DMS114 treated with DMSO at 0.1 percent for 48 hours (cell line): ENCODE data around the gene TTC9B.

Experiments
- DNase-seq: peaks from one replicate; lab custom pipeline; 2025; ENCODE audit not compliant: unreplicated experiment; lab: John Stamatoyannopoulos, UW

Gene TTC9B

GRCh38 chr19:40217934-40218890, at the start of gene TTC9B:
Gene TTC9B (minus strand): TSS chr19:40218384. CDS start chr19:40218381, 3 bp downstream.
- no peak for DNase-seq

DNA sequence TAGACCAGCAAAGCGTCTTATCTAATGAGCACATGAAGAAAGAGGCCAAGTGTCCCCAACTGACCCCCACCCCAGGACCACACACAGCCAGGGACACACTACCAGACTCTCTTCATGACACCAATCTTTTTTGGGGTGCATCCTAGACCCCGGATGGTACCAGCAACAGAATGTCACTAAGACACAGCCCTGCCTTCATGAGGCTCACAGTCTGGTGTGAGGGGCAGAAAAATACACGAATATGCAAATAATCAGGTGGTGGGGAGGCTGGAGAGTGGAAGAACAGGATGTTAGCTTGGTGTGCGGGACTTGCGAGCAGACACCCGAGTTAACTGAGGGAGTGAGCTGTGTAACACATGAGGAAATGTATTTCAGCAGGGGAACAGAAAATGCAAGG, 49.4 kb upstream of the TTC9B start:
- no peak for DNase-seq

DNA sequence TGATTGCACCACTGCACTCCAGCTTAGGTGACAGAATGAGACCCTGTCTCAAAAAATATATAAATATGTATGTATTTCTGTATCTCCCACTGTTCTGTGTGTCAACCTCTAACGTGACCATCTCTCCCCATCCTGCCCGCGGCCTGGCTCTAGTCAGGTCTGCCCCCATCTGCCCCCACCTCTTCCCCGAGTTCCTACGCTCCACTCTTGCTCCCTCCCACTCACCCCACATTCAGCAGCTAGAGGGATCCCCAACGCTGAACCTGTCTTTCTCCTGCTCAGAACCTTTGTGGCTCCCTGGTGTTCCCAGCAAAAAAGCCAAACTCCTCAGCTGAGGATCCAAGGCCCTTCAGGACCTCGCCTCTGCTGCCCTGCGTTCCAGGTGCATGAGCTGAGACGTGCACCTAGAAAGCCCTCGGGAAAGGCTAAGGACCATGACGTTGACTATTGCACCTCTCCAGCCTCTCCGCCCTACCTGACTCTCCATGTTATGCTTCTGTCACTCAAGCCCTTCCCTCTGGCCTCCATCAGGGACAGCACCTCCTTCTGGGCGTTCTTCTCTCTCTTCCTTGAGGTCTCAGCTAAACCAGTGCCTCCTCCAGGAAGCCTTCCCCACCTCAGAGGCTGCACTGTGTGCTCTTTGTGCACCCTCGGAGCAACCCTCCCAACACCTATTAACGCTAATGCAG, 48.9 kb upstream of the TTC9B start:
- no peak for DNase-seq

GRCh38 chr19:40266119-40266518, 47.9 kb upstream of the TTC9B start:
- no peak for DNase-seq

- no peak for DNase-seq
Observed at GRCh38 chr19:40265763-40266099, 47.5 kb upstream of the TTC9B start.

- DNase-seq, result no peak
Observed at GRCh38 chr19:40265055-40265762, 47.0 kb upstream of the TTC9B start.

GRCh38 chr19:40264314-40265054, 46.3 kb upstream of the TTC9B start:
- DNase-seq, result no peak

DNA sequence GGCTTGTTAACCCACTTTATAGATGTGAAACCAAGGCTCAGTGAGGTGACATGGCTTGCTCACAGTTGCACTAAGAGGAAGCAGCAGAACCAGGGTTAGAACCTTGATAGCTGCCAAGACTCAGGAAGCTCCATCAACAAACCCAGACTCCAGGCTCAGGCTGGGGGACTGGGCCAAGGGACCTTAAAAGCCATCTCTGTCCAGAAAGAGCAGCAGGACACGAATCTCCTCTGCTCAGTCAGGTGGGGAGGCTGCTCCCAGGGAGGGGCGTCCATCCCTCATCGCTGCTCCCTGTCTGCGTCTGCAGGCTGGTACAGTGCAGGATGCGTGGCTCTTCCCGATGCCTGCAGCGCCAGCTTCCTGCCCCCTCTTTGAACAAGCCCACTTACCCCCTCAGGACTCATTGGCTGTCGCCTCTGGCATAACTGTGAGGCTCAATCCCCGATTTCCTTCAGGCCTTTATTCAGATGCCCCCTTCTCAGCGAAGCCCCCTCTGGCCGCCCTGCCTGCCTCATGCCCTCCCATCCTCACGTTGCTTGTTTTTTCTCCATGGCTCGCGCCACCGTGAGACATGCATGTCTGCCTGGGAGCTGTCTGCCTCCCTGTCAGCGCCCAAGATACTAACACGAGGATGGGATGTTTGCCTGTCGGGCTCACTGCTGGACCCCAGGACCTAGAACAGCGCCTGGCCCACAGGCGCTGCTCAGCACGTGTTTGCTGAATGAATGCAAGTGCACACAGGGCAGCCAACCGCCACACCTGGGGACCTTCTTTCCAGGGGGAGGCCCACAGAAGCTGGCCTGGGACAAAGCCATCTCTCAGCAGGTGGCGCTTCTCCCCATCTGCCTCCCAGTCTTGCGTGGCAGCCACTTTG, 45.5 kb upstream of the TTC9B start:
- no peak for DNase-seq

GRCh38 chr19:40262422-40262821, 44.2 kb upstream of the TTC9B start:
- no peak for DNase-seq

GRCh38 chr19:40261631-40262030, 43.4 kb upstream of the TTC9B start:
- no peak for DNase-seq

DNA sequence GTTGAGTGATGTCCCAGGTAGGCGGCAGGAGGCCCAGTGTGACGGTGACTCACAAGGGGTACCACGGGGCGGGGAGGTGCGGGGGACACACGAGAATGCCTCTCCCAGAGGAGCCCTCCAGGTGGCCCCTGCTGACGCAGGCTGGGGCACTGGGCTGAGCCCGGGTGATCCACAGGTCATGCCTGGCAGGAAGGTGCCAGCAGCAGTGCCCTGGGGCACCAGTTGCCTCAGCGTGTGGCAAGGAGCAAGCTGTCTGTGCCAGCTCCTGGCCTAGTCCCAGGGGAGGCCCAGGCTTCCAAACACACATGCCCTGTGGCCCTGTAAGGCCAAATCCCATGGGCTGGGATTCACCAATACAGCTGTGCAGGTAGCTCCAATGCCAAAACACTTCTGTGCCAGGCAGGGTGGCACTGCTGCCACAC, 38.9 kb upstream of the TTC9B start:
- DNase-seq, result no peak

GRCh38 chr19:40256512-40256911, 38.3 kb upstream of the TTC9B start:
- DNase-seq, result no peak

DNA sequence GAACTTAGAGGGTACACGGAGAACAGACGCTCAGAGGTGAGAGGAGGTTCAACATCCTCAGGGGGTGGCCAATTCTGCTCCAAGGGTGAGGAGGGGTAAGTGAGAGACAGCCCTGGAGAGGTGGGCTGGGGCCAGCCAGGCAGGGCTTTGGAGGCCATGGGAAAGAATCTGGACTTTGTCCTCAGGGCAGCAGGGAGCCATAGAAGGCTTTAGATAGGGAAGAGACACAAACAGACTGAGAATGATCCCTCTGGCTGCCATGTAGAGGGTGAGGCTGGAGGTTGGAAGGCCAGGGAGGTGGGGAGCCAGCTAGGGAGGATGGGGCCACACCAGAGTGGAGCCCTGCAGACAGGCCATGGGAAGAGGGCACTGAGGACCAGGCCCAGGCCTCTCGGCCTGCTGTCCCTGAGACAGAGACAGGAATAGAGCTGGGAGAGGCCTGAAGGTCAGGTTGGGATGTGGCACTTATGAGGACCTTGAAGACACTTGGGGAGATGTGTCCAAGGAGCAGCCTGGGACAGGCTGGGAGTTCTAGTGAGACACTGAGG, 37.5 kb upstream of the TTC9B start:
- no peak for DNase-seq

DNA sequence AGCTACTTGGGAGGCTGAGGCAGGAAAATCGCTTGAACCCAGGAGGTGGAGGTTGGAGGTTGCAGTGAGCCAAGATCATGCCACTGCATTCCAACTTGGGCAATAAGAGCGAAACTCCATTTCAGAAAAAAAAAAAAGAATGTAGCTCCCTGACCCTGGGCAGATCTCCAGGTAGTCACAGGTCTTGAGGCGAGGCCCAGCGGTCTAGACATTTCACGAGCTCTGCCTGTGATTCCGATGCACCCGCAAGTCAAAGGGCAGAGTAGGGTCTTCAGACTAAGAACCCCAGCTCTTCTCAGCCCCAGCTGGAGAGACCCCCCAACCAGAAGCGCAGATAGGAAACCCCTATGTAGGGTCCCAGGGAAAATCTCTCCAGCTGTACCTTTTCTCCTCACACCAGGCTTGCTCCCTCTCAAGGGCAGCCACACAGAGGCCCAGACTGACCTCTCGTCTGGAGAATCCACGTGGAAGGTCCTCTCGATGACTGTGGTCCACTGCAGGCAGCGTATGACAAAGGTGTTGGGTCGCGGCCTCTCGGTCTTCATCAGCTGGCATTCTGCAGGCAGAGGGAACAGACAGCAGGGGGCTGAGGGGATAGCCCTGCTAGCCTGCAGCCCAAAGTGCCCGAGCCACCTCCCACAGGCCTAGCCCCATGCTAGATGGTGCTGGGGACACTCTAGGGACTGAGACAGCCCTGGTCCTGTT, 36.7 kb upstream of the TTC9B start:
- no peak for DNase-seq

DNA sequence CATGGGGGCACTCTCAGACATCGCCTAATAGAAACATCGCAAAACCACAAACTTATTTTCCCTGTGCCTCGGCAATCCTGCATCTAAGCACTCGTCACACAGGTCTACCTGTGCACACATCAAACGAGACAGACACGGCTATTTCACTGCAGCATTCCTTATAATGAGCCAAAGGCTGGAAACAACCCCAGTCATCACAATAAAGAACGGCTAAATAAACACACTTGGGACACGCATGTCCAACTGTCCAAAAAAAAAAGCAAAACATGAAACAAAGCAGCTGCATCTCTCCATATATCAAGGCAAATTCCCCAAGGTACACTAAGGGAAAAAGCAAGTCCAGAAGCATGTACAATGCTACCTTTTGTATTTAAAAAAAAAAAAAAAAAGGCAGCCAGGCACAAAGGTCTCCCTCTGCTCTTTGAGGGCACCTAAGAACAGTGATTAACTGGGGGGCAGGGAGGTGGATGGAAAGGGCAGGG, 35.5 kb upstream of the TTC9B start:
- no peak for DNase-seq

GRCh38 chr19:40252395-40252794, 34.2 kb upstream of the TTC9B start:
- no peak for DNase-seq

GRCh38 chr19:40251991-40252390, 33.8 kb upstream of the TTC9B start:
- no peak for DNase-seq

DNA sequence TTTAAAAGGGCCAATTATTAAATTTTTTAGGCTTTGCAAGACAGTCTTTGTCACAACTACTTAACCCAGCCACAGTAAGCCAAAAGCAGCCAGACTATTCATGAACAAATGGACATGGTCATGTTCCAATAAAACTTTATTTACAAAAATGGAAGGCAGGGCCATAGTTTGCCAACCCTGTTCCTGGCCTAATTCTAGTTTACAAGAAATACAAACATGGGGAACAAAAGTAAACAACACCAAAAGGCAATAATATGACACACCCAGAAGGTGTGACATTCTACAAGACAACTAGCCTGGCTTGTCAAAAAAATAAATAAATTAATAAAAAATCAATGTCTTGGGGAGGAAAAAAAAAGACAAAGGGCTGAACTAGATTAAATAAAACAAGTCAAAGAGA, 33.1 kb upstream of the TTC9B start:
- no peak for DNase-seq

DNA sequence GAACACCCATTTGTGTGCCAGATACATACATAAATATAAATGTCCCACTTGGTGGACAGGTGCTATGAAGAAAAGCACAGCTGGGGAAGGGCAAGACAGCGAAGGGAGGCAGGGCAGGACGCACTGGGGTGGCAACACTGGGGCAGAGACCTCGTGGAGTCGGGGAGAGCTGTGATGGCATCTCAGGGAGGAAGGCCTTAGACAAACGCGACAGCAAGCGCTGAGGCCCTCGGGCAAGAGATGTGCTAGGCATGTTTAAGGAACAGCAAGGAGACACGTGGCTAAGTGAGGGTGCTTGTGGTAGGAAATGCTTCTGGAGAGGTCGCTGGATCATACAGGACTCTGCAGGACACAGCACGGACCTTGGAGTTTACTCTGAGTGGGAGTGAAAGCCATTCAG, 31.6 kb upstream of the TTC9B start:
- no peak for DNase-seq
